Measurements from ENCODE around the gene LRMDA. TPM values are rescaled to one million over a fixed set of nuclear protein-coding genes. Genes with fewer than 3 reads are reported as not detected.

The LRMDA gene
- total RNA-seq, 2 experiments from 2014 or later: not detected

GRCh38 chr10:75582102-75582501 lies 150.7 kb downstream of the LRMDA start:
- Histone ChIP-seq H3K27ac (ENCODE audit: low read depth in 1 of 2, low read length in 2 of 2) (no peak overlapping the region), H3K4me3 (ENCODE audit: low read length) (no peak overlapping the region), H3K36me3 (ENCODE audit: insufficient read depth, low read length) (no peaks in the 10 kb centered on the region), H3K27me3 (ENCODE audit: control insufficient read depth in 1 of 2, insufficient read depth in 2 of 2, low read length in 2 of 2) (no peaks in the 10 kb centered on the region), H3K4me1 (ENCODE audit: insufficient read depth, low read length) (no peaks in the 10 kb centered on the region), H3K9me3 (ENCODE audit: control insufficient read depth in 1 of 2, insufficient read depth in 1 of 2, low read length in 2 of 2) (peaks cover 9 to 19% of the 10 kb centered on the region in 2 experiments)
- Mint-ChIP-seq H3K4me1 (ENCODE audit: low read depth) (no peaks in the 10 kb centered on the region), H3K36me3 (ENCODE audit: low read depth) (peaks cover 5% of the 10 kb centered on the region), H3K27ac (no peak overlapping the region), H3K27me3 (peaks cover 5% of the 10 kb centered on the region), H3K4me3 (no peak overlapping the region), H3K9me3 (peaks cover 19% of the 10 kb centered on the region)
- ChIA-PET POLR2A (no interaction called here), CTCF (no interaction called here)
- DNase-seq (no peak), ATAC-seq (ENCODE audit: poor library complexity) (no peak)
- intact Hi-C loops (cut with DNase I, micrococcal nuclease): no loop called here
- TF ChIP-seq CTCF (IDR thresholded peaks at IDR 0.05): no peak

GRCh38 chr10:75585294-75585693 lies 153.9 kb downstream of the LRMDA start:
- Histone ChIP-seq H3K4me1 (ENCODE audit: insufficient read depth, low read length) (no peaks in the 10 kb centered on the region), H3K27ac (ENCODE audit: low read depth in 1 of 2, low read length in 2 of 2) (no peak overlapping the region), H3K36me3 (ENCODE audit: insufficient read depth, low read length) (no peaks in the 10 kb centered on the region), H3K27me3 (ENCODE audit: control insufficient read depth in 1 of 2, insufficient read depth in 2 of 2, low read length in 2 of 2) (no peaks in the 10 kb centered on the region), H3K9me3 (ENCODE audit: control insufficient read depth in 1 of 2, insufficient read depth in 1 of 2, low read length in 2 of 2) (peaks cover 9 to 19% of the 10 kb centered on the region in 2 experiments), H3K4me3 (ENCODE audit: low read length) (no peak overlapping the region)
- ChIA-PET CTCF (no interaction called here), POLR2A (no interaction called here)
- intact Hi-C loops (cut with DNase I, micrococcal nuclease): no loop called here
- ATAC-seq (ENCODE audit: poor library complexity): no peak
- Mint-ChIP-seq H3K4me3 (no peak overlapping the region), H3K9me3 (peaks cover 15% of the 10 kb centered on the region), H3K27me3 (peaks cover 2% of the 10 kb centered on the region), H3K4me1 (ENCODE audit: low read depth) (no peaks in the 10 kb centered on the region), H3K36me3 (ENCODE audit: low read depth) (peaks cover 5% of the 10 kb centered on the region), H3K27ac (no peak overlapping the region)
- TF ChIP-seq CTCF (IDR thresholded peaks at IDR 0.05): no peak
- no peak for DNase-seq

GRCh38 chr10:75586814-75587213 lies 155.4 kb downstream of the LRMDA start:
- peaks cover 12% of the 10 kb centered on the region for H3K27me3 Mint-ChIP-seq
- no peaks in the 10 kb centered on the region for H3K4me1 Mint-ChIP-seq (ENCODE audit: low read depth)
- Histone ChIP-seq H3K27ac (ENCODE audit: low read depth in 1 of 2, low read length in 2 of 2) (no peak overlapping the region), H3K27me3 (ENCODE audit: control insufficient read depth in 1 of 2, insufficient read depth in 2 of 2, low read length in 2 of 2) (peaks cover 0 to 2% of the 10 kb centered on the region in 2 experiments), H3K4me3 (ENCODE audit: low read length) (no peak overlapping the region), H3K9me3 (ENCODE audit: control insufficient read depth in 1 of 2, insufficient read depth in 1 of 2, low read length in 2 of 2) (peaks cover 9 to 19% of the 10 kb centered on the region in 2 experiments), H3K36me3 (ENCODE audit: insufficient read depth, low read length) (no peaks in the 10 kb centered on the region), H3K4me1 (ENCODE audit: insufficient read depth, low read length) (no peaks in the 10 kb centered on the region)
- H3K27ac Mint-ChIP-seq: no peak overlapping the region
- H3K4me3 Mint-ChIP-seq: no peak overlapping the region
- H3K9me3 Mint-ChIP-seq: peaks cover 11% of the 10 kb centered on the region
- DNase-seq: no peak
- CTCF ChIA-PET: no interaction called here
- no peak for TF ChIP-seq CTCF (IDR thresholded peaks at IDR 0.05)
- intact Hi-C loops (cut with DNase I, micrococcal nuclease): no loop called here
- H3K36me3 Mint-ChIP-seq (ENCODE audit: low read depth): peaks cover 5% of the 10 kb centered on the region
- no peak for ATAC-seq (ENCODE audit: poor library complexity)
- POLR2A ChIA-PET: no interaction called here
